HEK293T (cell line): ENCODE data around the gene CABLES2.

ENCODE experiments used
- CTBP1 ChIP-seq: fragments of 450-650 bp; IDR thresholded peaks from 2 replicates; pipeline ENCODE4 v1.6.1; 2016; ENCODE audit warnings: borderline replicate concordance
- FOXM1 ChIP-seq: fragments of 450-650 bp; IDR thresholded peaks from 2 replicates; pipeline ENCODE4 v1.6.1; 2017; ENCODE audit warnings: mild to moderate bottlenecking, borderline replicate concordance
- HDGF ChIP-seq: fragments of 450-650 bp; IDR thresholded peaks from 2 replicates; pipeline ENCODE4 v1.6.1; 2017; ENCODE audit warnings: antibody characterized with exemption, borderline replicate concordance
- SP1 ChIP-seq: fragments of 450-650 bp; IDR thresholded peaks from 2 replicates; pipeline ENCODE4 v1.6.1; 2017
- SUZ12 ChIP-seq: fragments of 450-650 bp; IDR thresholded peaks from 2 replicates; pipeline ENCODE4 v1.6.1; 2016; ENCODE audit warnings: mild to moderate bottlenecking
- ZNF384 ChIP-seq: fragments of 450-650 bp; IDR thresholded peaks from 2 replicates; pipeline ENCODE4 v1.6.1; 2016
- TF ChIP-seq, protein P1 (sequence below): fragments of 450-650 bp; IDR thresholded peaks from 2 replicates; pipeline ENCODE4 v1.6.1; 2016

DNA sequence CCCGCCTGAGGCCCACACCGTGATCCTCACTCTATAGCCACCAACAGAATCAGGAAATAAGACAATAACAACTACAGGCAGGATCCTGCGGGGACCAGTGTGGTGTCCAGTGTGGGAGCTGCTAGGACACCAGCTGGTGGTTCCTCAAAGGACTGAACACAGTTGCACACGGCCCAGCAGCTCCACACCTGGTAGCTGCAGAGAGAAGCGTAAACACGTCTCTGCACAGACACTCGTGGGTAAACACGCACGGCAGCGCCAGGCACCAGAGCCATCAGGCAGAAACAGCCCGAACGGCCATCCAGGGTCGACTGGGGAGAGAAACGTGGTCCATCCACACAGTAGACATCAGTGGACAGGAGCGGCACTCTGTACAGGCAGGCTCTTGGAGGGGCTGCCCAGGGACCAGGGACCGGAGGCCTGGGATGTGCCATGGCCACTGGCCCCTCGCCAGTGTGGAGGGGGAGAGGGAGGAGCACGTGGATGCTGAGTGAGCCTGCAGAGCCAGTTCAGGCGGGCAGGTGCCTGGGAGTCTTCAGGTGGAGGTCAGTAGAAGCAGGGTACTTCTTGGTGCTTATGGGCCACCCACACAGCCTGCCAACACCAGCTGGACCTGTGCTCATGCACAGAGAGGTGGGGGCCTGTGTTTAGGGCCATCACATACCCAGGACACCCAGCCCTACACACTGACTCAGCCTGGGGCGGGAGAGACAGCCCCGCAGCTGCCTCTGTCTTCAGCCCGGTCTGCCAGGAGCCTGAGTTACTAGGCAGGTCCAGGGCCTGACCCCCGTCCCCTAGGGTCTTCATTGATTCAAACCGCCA is 32.5 kb downstream of the CABLES2 start:
- no peak for TF ChIP-seq CTBP1
- TF ChIP-seq FOXM1: no peak
- TF ChIP-seq, protein P1, sequence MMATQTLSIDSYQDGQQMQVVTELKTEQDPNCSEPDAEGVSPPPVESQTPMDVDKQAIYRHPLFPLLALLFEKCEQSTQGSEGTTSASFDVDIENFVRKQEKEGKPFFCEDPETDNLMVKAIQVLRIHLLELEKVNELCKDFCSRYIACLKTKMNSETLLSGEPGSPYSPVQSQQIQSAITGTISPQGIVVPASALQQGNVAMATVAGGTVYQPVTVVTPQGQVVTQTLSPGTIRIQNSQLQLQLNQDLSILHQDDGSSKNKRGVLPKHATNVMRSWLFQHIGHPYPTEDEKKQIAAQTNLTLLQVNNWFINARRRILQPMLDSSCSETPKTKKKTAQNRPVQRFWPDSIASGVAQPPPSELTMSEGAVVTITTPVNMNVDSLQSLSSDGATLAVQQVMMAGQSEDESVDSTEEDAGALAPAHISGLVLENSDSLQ: no peak
- TF ChIP-seq SP1: no peak
- no peak for TF ChIP-seq HDGF
- no peak for TF ChIP-seq ZNF384
- TF ChIP-seq SUZ12: no peak
